WERI-Rb-1 (cell line): ENCODE data around the gene HYAL1.
A peak's percentile ranks its signal among the peaks of the same experiment; 100 is the strongest.

Source experiments
- DNase-seq: peaks from one replicate; pipeline ENCODE4 v3.0.0-alpha.2; 2020
- H3K27ac ChIP-seq: fragments of 250-450 bp; sonication (Bioruptor Pico); 2 replicates; pipeline ENCODE4 v1.5.1; 2020; ENCODE audit warnings: mild to moderate bottlenecking, moderate library complexity
- H3K27me3 ChIP-seq: fragments of 250-450 bp; sonication (Bioruptor Pico); 2 replicates; pipeline ENCODE4 v1.5.1; 2021; ENCODE audit warnings: mild to moderate bottlenecking, low read depth, moderate library complexity; ENCODE audit not compliant: insufficient read depth, severe bottlenecking
- H3K36me3 ChIP-seq: fragments of 250-450 bp; sonication (Bioruptor Pico); 2 replicates; pipeline ENCODE4 v1.5.1; 2020; ENCODE audit warnings: mild to moderate bottlenecking, moderate library complexity
- H3K4me3 ChIP-seq: 2 replicates; pipeline ENCODE4 v1.5.1; 2011; ENCODE audit warnings: low read depth, mild to moderate bottlenecking, control low read depth, low read length
- H3K9me3 ChIP-seq: fragments of 250-450 bp; sonication (Bioruptor Pico); 2 replicates; pipeline ENCODE4 v1.5.1; 2021; ENCODE audit warnings: mild to moderate bottlenecking, moderate library complexity; ENCODE audit not compliant: severe bottlenecking
- TF ChIP-seq, protein P1 (sequence below): IDR thresholded peaks from 2 replicates; pipeline ENCODE4 v1.5.1; 2011; ENCODE audit warnings: low read depth, mild to moderate bottlenecking, control low read depth, inconsistent platforms, low read length

Gene HYAL1

DNA sequence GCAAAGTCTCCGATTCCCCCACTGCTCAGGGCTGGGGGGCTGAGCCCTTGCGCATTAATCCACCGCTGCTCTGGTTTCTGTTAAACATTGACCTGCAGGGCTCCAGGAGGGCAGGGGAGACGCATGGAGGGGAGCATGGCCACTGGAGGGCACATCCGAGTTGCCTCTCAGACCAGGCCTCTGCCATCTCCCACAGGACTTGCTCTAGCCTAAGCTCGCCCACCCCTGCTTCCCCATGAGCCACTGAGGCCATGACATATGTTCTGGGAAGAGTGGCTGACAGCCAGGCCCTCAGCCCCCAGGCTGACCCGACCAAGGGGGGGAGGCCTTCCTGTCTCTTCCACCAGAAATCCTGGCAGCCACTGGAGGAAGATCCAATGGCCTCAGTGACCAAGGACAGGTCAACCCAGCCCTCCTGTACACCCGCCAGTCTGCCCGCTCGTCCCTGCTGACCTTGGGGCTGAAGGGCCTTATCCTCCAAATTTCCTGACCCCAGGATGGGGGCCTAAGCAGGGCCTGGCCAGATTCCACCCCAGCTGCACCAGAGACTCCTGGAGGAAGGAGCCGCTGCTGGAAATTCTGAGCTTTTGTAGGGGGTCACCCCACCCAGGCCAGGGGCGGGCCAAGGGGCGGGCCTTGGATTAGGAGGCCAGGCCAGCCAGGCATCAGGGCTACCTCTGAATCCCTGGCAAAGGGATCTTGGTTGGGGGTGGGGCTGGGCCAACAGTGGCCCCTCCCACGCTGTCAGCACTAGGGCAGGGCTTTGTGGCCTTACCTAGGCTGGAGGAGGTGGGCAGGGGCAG lies at the start of gene HYAL1:
HYAL1 (minus strand) TSS at position 562 of the 803 bp plus-strand sequence. CDS start 618 bp downstream, outside the sequence.
- Histone ChIP-seq H3K9me3 (peaks cover 7% of the 10 kb centered on the region), H3K27ac (peak within 1 kb of the TSS; percentile 80), H3K27me3 (no peaks in the 10 kb centered on the region), H3K36me3 (no peaks in the 10 kb centered on the region), H3K4me3 (peak within 1 kb of the TSS; percentile 35)
- DNase-seq, result peak; percentile 94
- TF ChIP-seq, protein P1, sequence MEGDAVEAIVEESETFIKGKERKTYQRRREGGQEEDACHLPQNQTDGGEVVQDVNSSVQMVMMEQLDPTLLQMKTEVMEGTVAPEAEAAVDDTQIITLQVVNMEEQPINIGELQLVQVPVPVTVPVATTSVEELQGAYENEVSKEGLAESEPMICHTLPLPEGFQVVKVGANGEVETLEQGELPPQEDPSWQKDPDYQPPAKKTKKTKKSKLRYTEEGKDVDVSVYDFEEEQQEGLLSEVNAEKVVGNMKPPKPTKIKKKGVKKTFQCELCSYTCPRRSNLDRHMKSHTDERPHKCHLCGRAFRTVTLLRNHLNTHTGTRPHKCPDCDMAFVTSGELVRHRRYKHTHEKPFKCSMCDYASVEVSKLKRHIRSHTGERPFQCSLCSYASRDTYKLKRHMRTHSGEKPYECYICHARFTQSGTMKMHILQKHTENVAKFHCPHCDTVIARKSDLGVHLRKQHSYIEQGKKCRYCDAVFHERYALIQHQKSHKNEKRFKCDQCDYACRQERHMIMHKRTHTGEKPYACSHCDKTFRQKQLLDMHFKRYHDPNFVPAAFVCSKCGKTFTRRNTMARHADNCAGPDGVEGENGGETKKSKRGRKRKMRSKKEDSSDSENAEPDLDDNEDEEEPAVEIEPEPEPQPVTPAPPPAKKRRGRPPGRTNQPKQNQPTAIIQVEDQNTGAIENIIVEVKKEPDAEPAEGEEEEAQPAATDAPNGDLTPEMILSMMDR, result peak; percentile 56

DNA sequence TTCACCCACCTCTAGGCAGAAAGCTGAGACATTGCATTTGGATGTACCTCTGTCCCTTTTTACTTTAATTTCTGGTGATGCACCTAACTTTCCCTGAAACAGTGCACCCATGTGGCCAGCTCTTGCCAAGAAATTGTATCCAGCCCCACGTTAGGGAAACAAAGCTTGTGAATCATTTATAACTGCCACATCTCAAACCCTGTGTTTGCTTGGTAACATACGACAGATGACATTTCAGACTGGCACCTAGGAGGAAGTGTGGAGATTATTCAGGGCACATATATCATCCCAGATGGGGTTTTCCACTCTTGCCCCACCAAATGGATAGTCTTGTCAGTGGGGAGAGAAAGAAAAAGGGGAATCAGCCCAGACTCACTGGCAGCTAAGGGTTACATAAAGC lies 49.4 kb upstream of the HYAL1 start:
- no peak overlapping the region for H3K4me3 ChIP-seq
- no peak for DNase-seq
- no peaks in the 10 kb centered on the region for H3K27me3 ChIP-seq
- peaks cover 66% of the 10 kb centered on the region for H3K36me3 ChIP-seq
- H3K27ac ChIP-seq, result no peak overlapping the region
- H3K9me3 ChIP-seq, result no peaks in the 10 kb centered on the region
- TF ChIP-seq, protein P1, result peak; percentile 32; the same call in 1 of the 2 replicates

- TF ChIP-seq, protein P1, result no peak
- H3K36me3 ChIP-seq, result peaks cover 61% of the 10 kb centered on the region
- H3K27me3 ChIP-seq, result no peaks in the 10 kb centered on the region
- no peaks in the 10 kb centered on the region for H3K9me3 ChIP-seq
- H3K27ac ChIP-seq, result peak overlapping the region; percentile 83
- no peak for DNase-seq
- H3K4me3 ChIP-seq, result peak overlapping the region; percentile 87
Observed at GRCh38 chr3:50351323-50351697, 47.9 kb upstream of the HYAL1 start.

DNA sequence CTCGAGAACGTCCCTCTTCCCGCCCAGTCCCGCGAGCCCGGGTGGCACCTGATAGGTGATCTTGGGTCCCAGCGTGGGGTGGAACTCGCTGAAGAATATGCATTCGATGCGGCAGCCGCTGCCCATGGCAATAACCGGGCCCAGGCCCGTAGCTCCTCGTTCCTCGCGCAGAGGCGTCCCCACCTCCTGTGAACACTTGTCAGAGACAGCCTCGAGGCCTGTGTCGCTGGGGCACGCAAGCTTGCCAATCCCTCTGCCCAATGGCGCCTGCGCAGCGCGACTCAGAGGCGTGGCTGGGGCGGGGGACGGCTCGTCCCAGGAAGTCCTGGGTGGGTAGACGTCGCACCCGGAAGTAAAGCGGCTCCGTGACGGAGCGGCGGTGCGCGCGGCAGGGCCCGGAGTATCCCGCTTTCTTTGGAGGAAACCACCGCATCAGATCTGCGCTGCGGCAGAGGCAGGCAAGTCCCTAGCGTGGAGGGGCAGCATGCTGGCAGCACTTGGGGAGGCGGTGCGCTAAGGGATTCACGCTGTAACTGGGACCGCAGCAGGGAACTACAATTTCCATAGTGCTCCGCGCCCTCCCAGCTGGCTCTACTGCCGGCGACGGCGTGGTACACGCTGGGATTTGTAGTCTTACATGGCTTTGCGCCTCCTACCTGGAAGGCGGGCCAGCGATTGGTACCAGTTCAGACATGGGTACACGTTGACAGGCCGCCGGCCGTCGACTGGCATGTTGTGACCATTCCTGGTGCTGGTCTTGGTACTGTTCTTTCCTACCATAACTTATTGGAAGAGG lies 47.4 kb upstream of the HYAL1 start, which contains the start of the genes CYB561D2 and NPRL2:
CYB561D2 (plus strand) TSS at position 336 of the 796 bp plus-strand sequence. CDS start 572 bp downstream, outside the sequence.
NPRL2 (minus strand) TSS at position 249 of the 796 bp plus-strand sequence; CDS start at position 126, 123 bp downstream.
- TF ChIP-seq, protein P1, result no peak
- H3K4me3 ChIP-seq, result peak within 1 kb of the TSS; percentile 87
- peaks cover 55% of the 10 kb centered on the region for H3K36me3 ChIP-seq
- H3K27me3 ChIP-seq, result no peaks in the 10 kb centered on the region
- peak; percentile 98 for DNase-seq
- H3K27ac ChIP-seq, result peak within 1 kb of the TSS; percentile 83
- H3K9me3 ChIP-seq, result no peaks in the 10 kb centered on the region

DNA sequence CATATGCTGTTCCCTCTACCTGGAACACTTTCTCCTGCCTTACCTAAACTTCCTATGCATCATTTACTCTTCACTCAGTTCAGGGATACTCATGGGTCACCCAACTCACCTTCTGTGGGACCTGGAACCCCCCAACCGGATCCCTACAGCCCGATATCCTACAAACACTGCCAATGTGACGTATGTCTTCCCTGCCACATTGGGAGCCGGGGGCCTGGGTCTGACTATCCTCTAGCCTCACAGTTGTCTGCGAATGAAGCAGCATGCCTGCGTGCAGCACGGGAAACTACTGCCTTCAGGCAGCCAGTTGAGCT lies 46.8 kb upstream of the HYAL1 start:
- TF ChIP-seq, protein P1, result no peak
- Histone ChIP-seq H3K4me3 (peak overlapping the region; percentile 87), H3K9me3 (no peaks in the 10 kb centered on the region), H3K27ac (peak overlapping the region; percentile 83), H3K36me3 (peaks cover 50% of the 10 kb centered on the region), H3K27me3 (no peaks in the 10 kb centered on the region)
- no peak for DNase-seq
